HG03575 (cell line): ENCODE data around the gene GEN1.
A peak's percentile ranks its signal among the peaks of the same experiment; 100 is the strongest.

Experiments
- ATAC-seq: cut with Tn5 transposase; IDR thresholded peaks from one replicate; pipeline ENCODE4 v1.9.1; 2021; ENCODE audit not compliant: unreplicated experiment, insufficient number of reproducible peaks, low FRiP score; ENCODE audit errors: extremely low read depth

The GEN1 gene

GRCh38 chr2:17753803-17754663 is at the start of gene GEN1, which contains the start of gene SMC6:
Gene GEN1 (plus strand): TSS chr2:17754138. CDS start chr2:17759944, 5,806 bp downstream.
Gene SMC6 (minus strand): TSS chr2:17753810. CDS start chr2:17745946, 7,864 bp downstream.
- peak; percentile 30 for ATAC-seq

- ATAC-seq = no peak
Observed at GRCh38 chr2:17706845-17707244, 47.1 kb upstream of the GEN1 start.

GRCh38 chr2:17708501-17708900 is 45.4 kb upstream of the GEN1 start:
- no peak for ATAC-seq

GRCh38 chr2:17709897-17710296 is 44.0 kb upstream of the GEN1 start:
- no peak for ATAC-seq

GRCh38 chr2:17710547-17711248 is 43.2 kb upstream of the GEN1 start:
- no peak for ATAC-seq

- no peak for ATAC-seq
Observed at GRCh38 chr2:17713291-17713690, 40.6 kb upstream of the GEN1 start.

GRCh38 chr2:17717666-17718065 is 36.3 kb upstream of the GEN1 start:
- ATAC-seq = no peak

GRCh38 chr2:17718689-17719088 is 35.2 kb upstream of the GEN1 start:
- ATAC-seq = no peak

- ATAC-seq = peak; percentile 52
Observed at GRCh38 chr2:17719562-17720371, 34.2 kb upstream of the GEN1 start.

- no peak for ATAC-seq
Observed at GRCh38 chr2:17728210-17728609, 25.7 kb upstream of the GEN1 start.

- no peak for ATAC-seq
Observed at GRCh38 chr2:17729880-17730279, 24.1 kb upstream of the GEN1 start.

GRCh38 chr2:17733599-17733998 is 20.3 kb upstream of the GEN1 start:
- no peak for ATAC-seq

GRCh38 chr2:17735864-17736263 is 18.1 kb upstream of the GEN1 start:
- ATAC-seq = no peak

- no peak for ATAC-seq
Observed at GRCh38 chr2:17736989-17737388, 16.9 kb upstream of the GEN1 start.

GRCh38 chr2:17740203-17740602 is 13.7 kb upstream of the GEN1 start:
- ATAC-seq = no peak

- no peak for ATAC-seq
Observed at GRCh38 chr2:17747684-17748452, 6.1 kb upstream of the GEN1 start.

GRCh38 chr2:17748745-17749144 is 5.2 kb upstream of the GEN1 start:
- ATAC-seq = no peak

- ATAC-seq = no peak
Observed at GRCh38 chr2:17749753-17750438, 4.0 kb upstream of the GEN1 start.
